Smooth muscle cell (in vitro differentiated cells): ENCODE results near the gene HECA. TPM values are rescaled to one million over a fixed set of nuclear protein-coding genes. Genes with fewer than 3 reads are reported as not detected.

ENCODE experiments used
- DNase-seq: peaks from one replicate; lab custom pipeline; 2025; ENCODE audit not compliant: unreplicated experiment; lab: John Stamatoyannopoulos, UW
- H2AFZ ChIP-seq: fragments of 200-600 bp; sonication (generic); 2 replicates; pipeline ENCODE4 v1.6.0; 2016; ENCODE audit warnings: antibody characterized with exemption, low read depth, mild to moderate bottlenecking
- H3F3A ChIP-seq: fragments of 200-600 bp; sonication (generic); 2 replicates; pipeline ENCODE4 v1.6.0; 2017; ENCODE audit warnings: antibody characterized with exemption, low read depth
- H3K27ac ChIP-seq: fragments of 200-600 bp; sonication (generic); 2 replicates; pipeline ENCODE4 v1.5.1; 2016; ENCODE audit warnings: low read depth, mild to moderate bottlenecking
- H3K27me3 ChIP-seq: fragments of 200-600 bp; sonication (generic); 2 replicates; pipeline ENCODE4 v1.6.1; 2016; ENCODE audit warnings: low read depth, mild to moderate bottlenecking
- H3K36me3 ChIP-seq: fragments of 200-600 bp; sonication (generic); 2 replicates; pipeline ENCODE4 v1.5.1; 2016; ENCODE audit warnings: low read depth
- H3K4me1 ChIP-seq: fragments of 200-600 bp; sonication (generic); 2 replicates; pipeline ENCODE4 v1.5.1; 2016; ENCODE audit warnings: low read depth
- H3K4me2 ChIP-seq: fragments of 200-600 bp; sonication (generic); 2 replicates; pipeline ENCODE4 v1.6.0; 2016; ENCODE audit warnings: mild to moderate bottlenecking
- H3K4me3 ChIP-seq: fragments of 200-600 bp; sonication (generic); 2 replicates; pipeline ENCODE4 v1.5.1; 2016; ENCODE audit warnings: mild to moderate bottlenecking
- H3K79me2 ChIP-seq: fragments of 200-600 bp; sonication (generic); 2 replicates; pipeline ENCODE4 v1.6.0; 2016; ENCODE audit warnings: low read depth, mild to moderate bottlenecking
- H3K9ac ChIP-seq: fragments of 200-600 bp; sonication (generic); 2 replicates; pipeline ENCODE4 v1.6.0; 2016; ENCODE audit warnings: low read depth
- H3K9me3 ChIP-seq: fragments of 200-600 bp; sonication (generic); replicated peaks from 2 replicates; pipeline ENCODE4 v1.5.1; 2016; ENCODE audit warnings: low read depth
- H4K20me1 ChIP-seq: fragments of 200-600 bp; sonication (generic); 2 replicates; pipeline ENCODE4 v1.6.0; 2016; ENCODE audit warnings: low read depth
- CTCF ChIP-seq: fragments of 200-600 bp; sonication (generic); IDR thresholded peaks from 2 replicates; pipeline ENCODE4 v1.5.1; 2017; ENCODE audit warnings: borderline replicate concordance, mild to moderate bottlenecking, antibody characterized with exemption; ENCODE audit not compliant: insufficient read depth, poor library complexity, severe bottlenecking
- WGBS: methylation state at CpG from one replicate; pipeline ENCODE4 v1.1.7; 2016; ENCODE audit warnings: low lambda C conversion rate; 5-methylcytosine and 5-hydroxymethylcytosine counted together
- polyA plus RNA-seq: library from polyadenylated mRNA; unstranded; fragments of >200 nt; fragmentation: Nextera tagmentation; extraction: Ambion mirVana; gene quantifications from 2 replicates; pipeline ENCODE4 v1.2.1, GENCODE V29; 2016
- total RNA-seq: library from RNA; depleted of rRNA; stranded (reverse); fragments of >200 nt; gene quantifications from 2 replicates; pipeline ENCODE4 v1.2.3, GENCODE V29; 2014

HECA gene
- total and polyA plus RNA-seq, 2 experiments from 2014 or later: 7.7 to 19.7 TPM

- no peak overlapping the region for H2AFZ ChIP-seq
- H3K79me2 ChIP-seq: peaks cover 78% of the 10 kb centered on the region
- H3K36me3 ChIP-seq: no peaks in the 10 kb centered on the region
- H3K9ac ChIP-seq: no peak overlapping the region
- no peaks in the 10 kb centered on the region for H3F3A ChIP-seq
- no peak for TF ChIP-seq CTCF
- H4K20me1 ChIP-seq: peaks cover 28% of the 10 kb centered on the region
- no peak overlapping the region for H3K4me3 ChIP-seq
- 80% methylated on average over 6 of the region's 6 CpGs for WGBS
- H3K27me3 ChIP-seq: no peaks in the 10 kb centered on the region
- peaks cover 28% of the 10 kb centered on the region for H3K4me1 ChIP-seq
- no peaks in the 10 kb centered on the region for H3K9me3 ChIP-seq
- no peak for DNase-seq
- H3K27ac ChIP-seq: peak overlapping the region; percentile 51
- H3K4me2 ChIP-seq: peak overlapping the region; percentile 18
Measured at GRCh38 chr6:139151425-139152087, 16.7 kb downstream of the HECA start.

GRCh38 chr6:139152088-139152891 is 17.4 kb downstream of the HECA start:
- Histone ChIP-seq H3K4me2 (peak overlapping the region; percentile 50), H3F3A (no peaks in the 10 kb centered on the region), H3K27me3 (no peaks in the 10 kb centered on the region), H3K4me1 (peaks cover 28% of the 10 kb centered on the region), H3K9ac (no peak overlapping the region), H3K36me3 (no peaks in the 10 kb centered on the region), H3K4me3 (no peak overlapping the region), H3K27ac (peak overlapping the region; percentile 51), H3K9me3 (no peaks in the 10 kb centered on the region), H3K79me2 (peaks cover 73% of the 10 kb centered on the region), H4K20me1 (peaks cover 23% of the 10 kb centered on the region), H2AFZ (no peak overlapping the region)
- DNase-seq: no peak
- WGBS: 63% methylated on average over 5 of the region's 5 CpGs
- no peak for TF ChIP-seq CTCF

GRCh38 chr6:139152892-139153271 is 18.0 kb downstream of the HECA start:
- no peak for TF ChIP-seq CTCF

More at GRCh38 chr6:139152892-139153271, 18.0 kb downstream of the HECA start:
- no peaks in the 10 kb centered on the region for H3F3A ChIP-seq
- H4K20me1 ChIP-seq: peaks cover 17% of the 10 kb centered on the region
- peaks cover 28% of the 10 kb centered on the region for H3K4me1 ChIP-seq
- H3K9ac ChIP-seq: no peak overlapping the region
- WGBS: 92% methylated on average over 1 of the region's 1 CpG
- no peak overlapping the region for H2AFZ ChIP-seq
- peak overlapping the region; percentile 50 for H3K4me2 ChIP-seq
- H3K9me3 ChIP-seq: no peaks in the 10 kb centered on the region
- peak overlapping the region; percentile 51 for H3K27ac ChIP-seq
- H3K4me3 ChIP-seq: no peak overlapping the region
- no peaks in the 10 kb centered on the region for H3K27me3 ChIP-seq
- DNase-seq: no peak
- H3K36me3 ChIP-seq: no peaks in the 10 kb centered on the region
- H3K79me2 ChIP-seq: peaks cover 72% of the 10 kb centered on the region
